GM12878 (cell line): ENCODE results near the gene OPTC. TPM values are rescaled to one million over a fixed set of nuclear protein-coding genes. Genes with fewer than 3 reads are reported as not detected.

Experiments used
- ATAC-seq: fragments of 200-7000 bp; cut with Tn5 transposase; 3 replicates; pipeline ENCODE4 v1.9.1; 2020; ENCODE audit warnings: mild to moderate bottlenecking, moderate library complexity
- BruUV-seq: library from RNA; stranded (reverse); fragments of 400-500 nt; replicated peaks from 2 replicates; lab custom pipeline; 2021; lab: Mats Ljungman, UMichigan
- CTCF ChIA-PET: fragments of 300-600 bp; sonication (Branson Sonifier 250); formaldehyde crosslinking; extraction: SDS; loops from one replicate; lab custom pipeline; 2021; ENCODE audit warnings: inconsistent platforms; lab: Yijun Ruan, JAX
- POLR2A ChIA-PET: fragments of 350-600 bp; formaldehyde crosslinking; extraction: SDS; loops from one replicate; lab custom pipeline; 2021; ENCODE audit warnings: inconsistent platforms; lab: Charles Lee
- RAD21 ChIA-PET: fragments of 300-600 bp; sonication (Branson Sonifier 250); formaldehyde crosslinking; loops from one replicate; lab custom pipeline; 2023; ENCODE audit warnings: antibody characterized with exemption; ENCODE audit not compliant: unreplicated experiment; lab: Charles Lee
- SMC1A ChIA-PET: fragments of 300-600 bp; sonication (Branson Sonifier 250); formaldehyde crosslinking; loops from one replicate; lab custom pipeline; 2023; ENCODE audit not compliant: unreplicated experiment, uncharacterized antibody; lab: Charles Lee
- DNase-seq: peaks from one replicate; pipeline ENCODE4 v3.0.0-alpha.2; 2011; ENCODE audit warnings: low read depth, low spot score
- FAIRE-seq: peaks from 3 replicates; lab custom pipeline; 2011; peaks lifted over from hg19 to GRCh38; lab: Jason Lieb, UNC
- H2AFZ ChIP-seq: 2 replicates; pipeline ENCODE4 v1.6.0; 2011; ENCODE audit warnings: low read depth, low read length, control low read depth; ENCODE audit not compliant: control insufficient read depth
- H3K27ac ChIP-seq: 2 replicates; pipeline ENCODE4 v1.5.1; 2011; ENCODE audit warnings: control low read depth; ENCODE audit not compliant: control insufficient read depth, insufficient read depth
- H3K27me3 ChIP-seq, 2 experiments: replicated peaks in 1 of 2; 2 replicates each; pipeline versions ENCODE4 v1.6.0 to v1.6.1; 2011; ENCODE audit warnings: low read length in 1 of 2; ENCODE audit not compliant: control insufficient read depth in 2 of 2, insufficient read depth in 2 of 2
- H3K36me3 ChIP-seq, 2 experiments: 2 replicates each; pipeline ENCODE4 v1.5.1; 2011; ENCODE audit warnings: low read length in 1 of 2; ENCODE audit not compliant: control insufficient read depth in 2 of 2, insufficient read depth in 2 of 2
- H3K4me1 ChIP-seq: 2 replicates; pipeline ENCODE4 v1.6.1; 2011; ENCODE audit warnings: mild to moderate bottlenecking, low read length, moderate library complexity, mixed read lengths; ENCODE audit not compliant: control insufficient read depth, insufficient read depth
- H3K4me2 ChIP-seq: 2 replicates; pipeline ENCODE4 v1.6.0; 2011; ENCODE audit warnings: control low read depth; ENCODE audit not compliant: control insufficient read depth, insufficient read depth
- H3K4me3 ChIP-seq: fragments of 200-600 bp; sonication (generic); 2 replicates; pipeline ENCODE4 v1.5.1; 2016
- H3K79me2 ChIP-seq: 2 replicates; pipeline ENCODE4 v1.6.0; 2011; ENCODE audit warnings: low read length; ENCODE audit not compliant: control insufficient read depth, insufficient read depth
- H3K9ac ChIP-seq: 2 replicates; pipeline ENCODE4 v1.8.0; 2011; ENCODE audit warnings: low read length, control low read depth, mixed read lengths; ENCODE audit not compliant: control insufficient read depth, insufficient read depth
- H3K9me3 ChIP-seq: replicated peaks from 3 replicates; pipeline ENCODE4 v1.5.1; 2011; ENCODE audit warnings: mild to moderate bottlenecking, low read length; ENCODE audit not compliant: control insufficient read depth, insufficient read depth
- H4K20me1 ChIP-seq: 2 replicates; pipeline ENCODE4 v1.6.0; 2011; ENCODE audit not compliant: control insufficient read depth, insufficient read depth
- ETV6 ChIP-seq, 2 experiments: fragments of 450-650 bp in 1 of 2; IDR thresholded peaks in 1 of 2; conservative IDR thresholded peaks in 1 of 2; 2 replicates each; pipeline ENCODE4 v1.6.1; 2014; ENCODE audit warnings: antibody characterized with exemption in 1 of 2, borderline replicate concordance in 1 of 2, low read depth in 1 of 2, mild to moderate bottlenecking in 1 of 2, moderate library complexity in 1 of 2
- IRF4 ChIP-seq: IDR thresholded peaks from 2 replicates; pipeline ENCODE4 v1.6.1; 2011; ENCODE audit warnings: low read depth, low read length
- MYB ChIP-seq: fragments of 150-350 bp; IDR thresholded peaks from 2 replicates; pipeline ENCODE4 v1.6.1; 2014; ENCODE audit warnings: mild to moderate bottlenecking, low read depth, low read length, borderline replicate concordance
- MYC ChIP-seq: IDR thresholded peaks from 2 replicates; pipeline ENCODE4 v1.6.1; 2011; ENCODE audit warnings: mild to moderate bottlenecking, low read length, moderate library complexity, inconsistent platforms; ENCODE audit not compliant: insufficient read depth, insufficient replicate concordance, insufficient read length, severe bottlenecking
- RAD21 ChIP-seq: IDR thresholded peaks from 2 replicates; pipeline ENCODE4 v1.6.1; 2011; ENCODE audit warnings: mild to moderate bottlenecking, low read depth, low read length, moderate library complexity; ENCODE audit not compliant: insufficient read depth
- SKIL ChIP-seq: fragments of 450-650 bp; IDR thresholded peaks from 2 replicates; pipeline ENCODE4 v1.6.1; 2017; ENCODE audit warnings: mild to moderate bottlenecking, low read depth, inconsistent platforms; ENCODE audit not compliant: poor library complexity, severe bottlenecking
- SMAD1 ChIP-seq: fragments of 450-650 bp; IDR thresholded peaks from 2 replicates; pipeline ENCODE4 v1.6.1; 2018; ENCODE audit warnings: mild to moderate bottlenecking, low read depth; ENCODE audit not compliant: partially characterized antibody
- TARDBP ChIP-seq: IDR thresholded peaks from 2 replicates; pipeline ENCODE4 v1.6.1; 2016; ENCODE audit warnings: borderline replicate concordance
- TBL1XR1 ChIP-seq: IDR thresholded peaks from 2 replicates; pipeline ENCODE4 v1.6.1; 2012; ENCODE audit warnings: low read depth, low read length, improper control_type of control experiment
- TCF7 ChIP-seq: IDR thresholded peaks from 2 replicates; pipeline ENCODE4 v1.6.1; 2014; ENCODE audit warnings: antibody characterized with exemption, borderline replicate concordance
- USF1 ChIP-seq: IDR thresholded peaks from 2 replicates; pipeline ENCODE4 v1.6.1; 2011; ENCODE audit warnings: borderline replicate concordance, low read depth, mild to moderate bottlenecking, moderate library complexity, mixed read lengths, low read length; ENCODE audit not compliant: insufficient read depth; ENCODE audit errors: extremely low read length
- WGBS: methylation state at CpG from one replicate; pipeline ENCODE4 v1.1.6; 2016; ENCODE audit warnings: low lambda C conversion rate; ENCODE audit not compliant: insufficient replicate concordance, insufficient coverage; ENCODE audit errors: missing lambda C conversion rate; 5-methylcytosine and 5-hydroxymethylcytosine counted together
- in situ Hi-C: fragments of 300-500 bp; cut with MboI; formaldehyde crosslinking; loops from 9 replicates; pipeline ENCODE4 v1.14.3; 2018; ENCODE audit warnings: mixed read lengths
- intact Hi-C: fragments of 100-400 bp; cut with micrococcal nuclease; formaldehyde crosslinking; loops from one replicate; pipeline ENCODE4 v1.14.2; 2022; ENCODE audit not compliant: unreplicated experiment
- polyA plus RNA-seq, 11 experiments: library from polyadenylated mRNA; depleted of rRNA in 4 of 11; unstranded in 6 of 11; stranded (reverse) in 5 of 11; fragments of >200 nt; fragmentation: Nextera tagmentation in 4 of 11; fragmentation: Illumina TruSeq in 1 of 11; extraction: Ambion mirVana in 4 of 11; extraction: Trizol in 1 of 11; gene quantifications; 1 replicate in 1 of 11; 2 replicates in 10 of 11; pipeline versions ENCODE4 v1.2.1 to v1.2.3, GENCODE V29; 2011 to 2016; ENCODE audit warnings: inconsistent platforms in 2 of 11, missing spikeins in 2 of 11, low read depth in 1 of 11
- total RNA-seq, 4 experiments: library from RNA; depleted of rRNA in 3 of 4; stranded (reverse); fragments of >200 nt in 3 of 4; fragmentation: Illumina TruSeq in 1 of 4; extraction: Trizol in 1 of 4; gene quantifications; 2 replicates each; pipeline versions ENCODE4 v1.2.1 to v1.2.3, GENCODE V29; 2013 to 2021
- TF ChIP-seq, protein P1 (sequence below): IDR thresholded peaks from 2 replicates; pipeline ENCODE4 v1.6.1; 2012; ENCODE audit warnings: low read depth, low read length, improper control_type of control experiment
- TF ChIP-seq, protein P2 (sequence below): fragments of 450-650 bp; IDR thresholded peaks from 2 replicates; pipeline ENCODE4 v1.6.1; 2016; ENCODE audit warnings: mild to moderate bottlenecking
- TF ChIP-seq, protein P3 (sequence below): IDR thresholded peaks from 2 replicates; pipeline ENCODE4 v1.6.1; 2011; ENCODE audit warnings: borderline replicate concordance, low read depth, mild to moderate bottlenecking, moderate library complexity, low read length; ENCODE audit not compliant: insufficient read depth, poor library complexity, severe bottlenecking
- TF ChIP-seq, protein P4 (sequence below): fragments of 450-650 bp; IDR thresholded peaks from 2 replicates; pipeline ENCODE4 v1.6.1; 2014; ENCODE audit warnings: mild to moderate bottlenecking

Gene OPTC
- total and polyA plus RNA-seq, 10 of the 15 experiments (the other 5 are each of a cell fraction or from before 2014, with no cell fraction given), result not detected

- WGBS, result 20% methylated on average over 4 of the region's 4 CpGs
- H3K27me3 ChIP-seq, result no peaks in the 10 kb centered on the region; a peak in 2 of 4 replicates
- H3K9me3 ChIP-seq, result no peaks in the 10 kb centered on the region
- CTCF ChIA-PET, result interaction anchor here (0.9 kb wide), 1 partner anchor 20 kb away, joined by 3 read pairs; no protein-coding TSS in a partner anchor
- DNase-seq, result no peak
- no peaks in the 10 kb centered on the region for H3K79me2 ChIP-seq
- H4K20me1 ChIP-seq, result no peaks in the 10 kb centered on the region
- no peak overlapping the region for H3K4me2 ChIP-seq
- in situ Hi-C loops, result no loop called here
- H3K9ac ChIP-seq, result no peak overlapping the region
- SMC1A ChIA-PET, result no interaction called here
- no peaks in the 10 kb centered on the region for H3K4me1 ChIP-seq
- RAD21 ChIA-PET, result no interaction called here
- intact Hi-C loops, result no loop called here
- H3K4me3 ChIP-seq, result no peak overlapping the region
- POLR2A ChIA-PET, result no interaction called here
- H3K36me3 ChIP-seq, result no peaks in the 10 kb centered on the region
- H2AFZ ChIP-seq, result no peak overlapping the region
- FAIRE-seq, result no peak
- BruUV-seq, result no TSS peak
- ATAC-seq, result no peak
- H3K27ac ChIP-seq, result no peak overlapping the region
- TF ChIP-seq, protein P1, sequence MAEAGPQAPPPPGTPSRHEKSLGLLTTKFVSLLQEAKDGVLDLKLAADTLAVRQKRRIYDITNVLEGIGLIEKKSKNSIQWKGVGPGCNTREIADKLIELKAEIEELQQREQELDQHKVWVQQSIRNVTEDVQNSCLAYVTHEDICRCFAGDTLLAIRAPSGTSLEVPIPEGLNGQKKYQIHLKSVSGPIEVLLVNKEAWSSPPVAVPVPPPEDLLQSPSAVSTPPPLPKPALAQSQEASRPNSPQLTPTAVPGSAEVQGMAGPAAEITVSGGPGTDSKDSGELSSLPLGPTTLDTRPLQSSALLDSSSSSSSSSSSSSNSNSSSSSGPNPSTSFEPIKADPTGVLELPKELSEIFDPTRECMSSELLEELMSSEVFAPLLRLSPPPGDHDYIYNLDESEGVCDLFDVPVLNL, result no peak
- no peak for TF ChIP-seq ETV6 (conservative IDR thresholded peaks at IDR 0.05 in 1 of 2, IDR thresholded peaks at IDR 0.05 in 1 of 2; ENCODE audit: borderline replicate concordance in 1 of 2, low read depth in 1 of 2)
- no peak for TF ChIP-seq MYB
- TF ChIP-seq IRF4, result no peak
- no peak for TF ChIP-seq SKIL
- TF ChIP-seq TCF7, result no peak
- no peak for TF ChIP-seq SMAD1
- TF ChIP-seq, protein P2, sequence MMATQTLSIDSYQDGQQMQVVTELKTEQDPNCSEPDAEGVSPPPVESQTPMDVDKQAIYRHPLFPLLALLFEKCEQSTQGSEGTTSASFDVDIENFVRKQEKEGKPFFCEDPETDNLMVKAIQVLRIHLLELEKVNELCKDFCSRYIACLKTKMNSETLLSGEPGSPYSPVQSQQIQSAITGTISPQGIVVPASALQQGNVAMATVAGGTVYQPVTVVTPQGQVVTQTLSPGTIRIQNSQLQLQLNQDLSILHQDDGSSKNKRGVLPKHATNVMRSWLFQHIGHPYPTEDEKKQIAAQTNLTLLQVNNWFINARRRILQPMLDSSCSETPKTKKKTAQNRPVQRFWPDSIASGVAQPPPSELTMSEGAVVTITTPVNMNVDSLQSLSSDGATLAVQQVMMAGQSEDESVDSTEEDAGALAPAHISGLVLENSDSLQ, result no peak
- TF ChIP-seq, protein P3, sequence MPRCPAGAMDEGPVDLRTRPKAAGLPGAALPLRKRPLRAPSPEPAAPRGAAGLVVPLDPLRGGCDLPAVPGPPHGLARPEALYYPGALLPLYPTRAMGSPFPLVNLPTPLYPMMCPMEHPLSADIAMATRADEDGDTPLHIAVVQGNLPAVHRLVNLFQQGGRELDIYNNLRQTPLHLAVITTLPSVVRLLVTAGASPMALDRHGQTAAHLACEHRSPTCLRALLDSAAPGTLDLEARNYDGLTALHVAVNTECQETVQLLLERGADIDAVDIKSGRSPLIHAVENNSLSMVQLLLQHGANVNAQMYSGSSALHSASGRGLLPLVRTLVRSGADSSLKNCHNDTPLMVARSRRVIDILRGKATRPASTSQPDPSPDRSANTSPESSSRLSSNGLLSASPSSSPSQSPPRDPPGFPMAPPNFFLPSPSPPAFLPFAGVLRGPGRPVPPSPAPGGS, result no peak
- TF ChIP-seq TBL1XR1, result no peak
- TF ChIP-seq MYC, result no peak
- no peak for TF ChIP-seq USF1
- TF ChIP-seq RAD21, result no peak
- TF ChIP-seq TARDBP, result no peak
- TF ChIP-seq, protein P4, sequence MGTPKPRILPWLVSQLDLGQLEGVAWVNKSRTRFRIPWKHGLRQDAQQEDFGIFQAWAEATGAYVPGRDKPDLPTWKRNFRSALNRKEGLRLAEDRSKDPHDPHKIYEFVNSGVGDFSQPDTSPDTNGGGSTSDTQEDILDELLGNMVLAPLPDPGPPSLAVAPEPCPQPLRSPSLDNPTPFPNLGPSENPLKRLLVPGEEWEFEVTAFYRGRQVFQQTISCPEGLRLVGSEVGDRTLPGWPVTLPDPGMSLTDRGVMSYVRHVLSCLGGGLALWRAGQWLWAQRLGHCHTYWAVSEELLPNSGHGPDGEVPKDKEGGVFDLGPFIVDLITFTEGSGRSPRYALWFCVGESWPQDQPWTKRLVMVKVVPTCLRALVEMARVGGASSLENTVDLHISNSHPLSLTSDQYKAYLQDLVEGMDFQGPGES, result no peak
Observed at GRCh38 chr1:203524152-203524551, 30.2 kb downstream of the OPTC start.
